Measurements from ENCODE around the gene GCGR. TPM values are rescaled to one million over a fixed set of nuclear protein-coding genes. Genes with fewer than 3 reads are reported as not detected.

The GCGR gene
- total RNA-seq, 2 experiments from 2014 or later: not detected

DNA sequence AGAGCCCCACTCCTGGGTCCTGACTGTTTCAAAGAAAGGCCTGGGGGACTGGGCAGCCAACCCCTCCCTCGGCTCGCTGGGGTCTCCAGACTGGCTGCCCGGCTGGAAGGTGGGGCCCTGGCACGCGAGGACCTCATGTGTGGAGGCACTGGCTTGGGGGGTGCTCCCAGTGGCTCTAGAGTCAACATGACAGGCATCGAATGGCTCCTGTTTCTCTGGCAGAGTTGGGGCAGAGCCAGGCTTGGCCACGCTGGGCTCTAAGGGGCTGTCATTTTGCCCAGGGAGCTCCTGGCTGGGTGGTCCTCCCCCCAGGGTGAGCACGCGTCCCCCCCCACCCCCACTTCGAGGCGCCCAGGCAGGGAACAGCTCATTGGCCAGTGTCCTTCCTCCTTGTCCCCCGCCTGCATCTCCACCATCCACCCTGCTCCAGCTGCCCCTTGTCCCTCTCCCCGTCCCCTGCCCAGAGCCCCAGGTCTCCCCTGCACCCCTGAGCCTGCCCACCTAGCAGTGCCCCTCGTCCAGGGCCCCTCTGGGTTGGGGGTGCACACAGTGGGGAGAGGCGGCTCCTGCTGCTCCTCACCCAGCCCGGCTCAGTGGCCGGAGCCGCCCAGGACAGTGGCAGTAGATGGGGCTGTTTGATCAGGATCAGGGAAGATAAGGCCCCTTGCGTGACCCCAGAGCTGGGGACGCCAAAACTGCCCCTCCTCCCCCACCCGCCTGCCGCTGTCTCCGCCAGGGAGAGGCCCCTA lies 2.7 kb downstream of the GCGR start:
- Histone ChIP-seq H3K9me3 (ENCODE audit: low read length) (no peaks in the 10 kb centered on the region), H4K20me1 (ENCODE audit: insufficient read depth, low read length) (no peaks in the 10 kb centered on the region), H2AFZ (ENCODE audit: low read length) (no peak overlapping the region), H3K9me2 (ENCODE audit: insufficient read depth, low read length) (no peaks in the 10 kb centered on the region), H3K79me2 (ENCODE audit: insufficient read depth, low read depth, low read length) (no peaks in the 10 kb centered on the region), H3K4me1 (ENCODE audit: insufficient read depth, low read length, poor library complexity, severe bottlenecking) (no peaks in the 10 kb centered on the region), H3K4me2 (ENCODE audit: low read length) (no peak overlapping the region), H3K27ac (ENCODE audit: low read depth, low read length, poor library complexity, severe bottlenecking) (no peak overlapping the region), H3K36me3 (ENCODE audit: insufficient read depth, low read length) (no peaks in the 10 kb centered on the region), H3K4me3 (ENCODE audit: low read depth, low read length, poor library complexity, severe bottlenecking) (no peak overlapping the region)
- TF ChIP-seq, protein P1, sequence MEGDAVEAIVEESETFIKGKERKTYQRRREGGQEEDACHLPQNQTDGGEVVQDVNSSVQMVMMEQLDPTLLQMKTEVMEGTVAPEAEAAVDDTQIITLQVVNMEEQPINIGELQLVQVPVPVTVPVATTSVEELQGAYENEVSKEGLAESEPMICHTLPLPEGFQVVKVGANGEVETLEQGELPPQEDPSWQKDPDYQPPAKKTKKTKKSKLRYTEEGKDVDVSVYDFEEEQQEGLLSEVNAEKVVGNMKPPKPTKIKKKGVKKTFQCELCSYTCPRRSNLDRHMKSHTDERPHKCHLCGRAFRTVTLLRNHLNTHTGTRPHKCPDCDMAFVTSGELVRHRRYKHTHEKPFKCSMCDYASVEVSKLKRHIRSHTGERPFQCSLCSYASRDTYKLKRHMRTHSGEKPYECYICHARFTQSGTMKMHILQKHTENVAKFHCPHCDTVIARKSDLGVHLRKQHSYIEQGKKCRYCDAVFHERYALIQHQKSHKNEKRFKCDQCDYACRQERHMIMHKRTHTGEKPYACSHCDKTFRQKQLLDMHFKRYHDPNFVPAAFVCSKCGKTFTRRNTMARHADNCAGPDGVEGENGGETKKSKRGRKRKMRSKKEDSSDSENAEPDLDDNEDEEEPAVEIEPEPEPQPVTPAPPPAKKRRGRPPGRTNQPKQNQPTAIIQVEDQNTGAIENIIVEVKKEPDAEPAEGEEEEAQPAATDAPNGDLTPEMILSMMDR (conservative IDR thresholded peaks at IDR 0.05; ENCODE audit: low read length): no peak
- TF ChIP-seq EZH2phosphoT487 (IDR thresholded peaks at IDR 0.05; ENCODE audit: borderline replicate concordance, low read depth, low read length): no peak
- ChIA-PET POLR2A (no interaction called here), CTCF (ENCODE audit: unreplicated experiment) (no interaction called here)
- intact Hi-C loops (cut with micrococcal nuclease; ENCODE audit: unreplicated experiment): no loop called here
- no peak for DNase-seq (ENCODE audit: low spot score)
- no TSS peak for BruUV-seq (replicated peaks)

DNA sequence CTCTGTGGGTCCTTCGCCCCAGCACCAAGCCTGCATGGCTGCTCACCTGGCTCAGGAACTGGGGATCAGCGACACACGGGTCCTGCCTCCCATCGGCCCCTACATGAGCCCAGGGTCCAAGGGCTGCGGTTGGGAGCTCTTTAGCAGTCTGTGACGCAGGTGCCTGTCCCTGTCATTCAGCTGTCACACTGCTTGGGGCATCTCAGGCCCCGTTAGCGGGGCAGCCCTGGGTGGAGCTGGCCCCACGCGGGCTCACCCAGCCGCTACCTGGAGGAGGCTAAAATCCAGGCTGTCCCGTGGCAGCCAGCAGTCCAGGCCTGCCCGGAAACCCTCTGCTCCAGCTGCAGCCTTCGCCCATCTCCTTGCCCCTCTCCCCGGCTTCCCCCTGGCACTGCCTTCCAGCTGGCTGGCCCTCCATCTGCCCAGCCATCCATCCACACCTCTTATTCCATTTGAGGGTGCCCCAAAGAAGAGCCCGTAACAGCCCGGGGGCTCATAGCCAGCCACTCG lies 3.3 kb downstream of the GCGR start:
- POLR2A ChIA-PET: no interaction called here
- no peak for DNase-seq (ENCODE audit: low spot score)

More for the DNA sequence above, 3.3 kb downstream of the GCGR start:
- no peak overlapping the region for H3K27ac ChIP-seq (ENCODE audit: low read depth, low read length, poor library complexity, severe bottlenecking)
- intact Hi-C loops (cut with micrococcal nuclease; ENCODE audit: unreplicated experiment): no loop called here
- H3K4me3 ChIP-seq (ENCODE audit: low read depth, low read length, poor library complexity, severe bottlenecking): no peak overlapping the region
- no peak overlapping the region for H3K4me2 ChIP-seq (ENCODE audit: low read length)
- TF ChIP-seq, protein P1 (conservative IDR thresholded peaks at IDR 0.05; ENCODE audit: low read length): no peak
- TF ChIP-seq EZH2phosphoT487 (IDR thresholded peaks at IDR 0.05; ENCODE audit: borderline replicate concordance, low read depth, low read length): no peak
- H3K4me1 ChIP-seq (ENCODE audit: insufficient read depth, low read length, poor library complexity, severe bottlenecking): no peaks in the 10 kb centered on the region
- H2AFZ ChIP-seq (ENCODE audit: low read length): no peak overlapping the region
- H3K36me3 ChIP-seq (ENCODE audit: insufficient read depth, low read length): no peaks in the 10 kb centered on the region
- BruUV-seq (replicated peaks): no TSS peak
- H3K79me2 ChIP-seq (ENCODE audit: insufficient read depth, low read depth, low read length): no peaks in the 10 kb centered on the region
- H4K20me1 ChIP-seq (ENCODE audit: insufficient read depth, low read length): no peaks in the 10 kb centered on the region
- CTCF ChIA-PET (ENCODE audit: unreplicated experiment): no interaction called here
- no peaks in the 10 kb centered on the region for H3K9me2 ChIP-seq (ENCODE audit: insufficient read depth, low read length)
- H3K9me3 ChIP-seq (ENCODE audit: low read length): no peaks in the 10 kb centered on the region

All from OCI-LY7 (cell line).